K562 (cell line): ENCODE results near the gene SMIM22. TPM values are rescaled to one million over a fixed set of nuclear protein-coding genes. Genes with fewer than 3 reads are reported as not detected.

Experiments
- ATAC-seq: fragments of 200-7000 bp; cut with Tn5 transposase; 3 replicates; pipeline ENCODE4 v1.9.1; 2020; ENCODE audit warnings: moderate library complexity
- BruUV-seq: library from RNA; stranded (reverse); fragments of 400-500 nt; replicated peaks from 2 replicates; lab custom pipeline; 2021; lab: Mats Ljungman, UMichigan
- CTCF ChIA-PET: fragments of 300-600 bp; formaldehyde crosslinking; extraction: SDS; loops from one replicate; lab custom pipeline; 2021; ENCODE audit warnings: low intra/inter-chr PET ratio; lab: Yijun Ruan, JAX
- POLR2A ChIA-PET: fragments of 300-600, 350-650 bp; sonication (Branson Sonifier 250); formaldehyde crosslinking; extraction: SDS; loops from one replicate; lab custom pipeline; 2021; ENCODE audit warnings: antibody characterized with exemption, inconsistent platforms; lab: Yijun Ruan, JAX
- DNase-seq, 4 experiments: peaks; one replicate each; pipeline versions ENCODE4 v3.0.0 to v3.0.0-alpha.2; 2011 to 2018; ENCODE audit warnings: low spot score in 3 of 4, mixed read lengths in 3 of 4; ENCODE audit errors: extremely low read depth in 1 of 4
- FAIRE-seq: peaks from 2 replicates; lab custom pipeline; 2011; peaks lifted over from hg19 to GRCh38; lab: Jason Lieb, UNC
- H2AFZ ChIP-seq: 2 replicates; pipeline ENCODE4 v1.6.0; 2011; ENCODE audit warnings: low read depth, low read length, control low read depth, inconsistent platforms
- H3K27ac ChIP-seq: fragments of 200-600 bp; 3 replicates; pipeline ENCODE4 v1.8.0; 2011; ENCODE audit warnings: low read depth, mild to moderate bottlenecking, control low read depth, inconsistent platforms, low read length, moderate library complexity, mixed read lengths; ENCODE audit errors: extremely low read depth
- H3K27me3 ChIP-seq, 2 experiments: fragments of 300-600 bp in 1 of 2; 2 replicates in 1 of 2; 3 replicates in 1 of 2; pipeline versions ENCODE4 v1.6.0 to v1.8.0; 2011; ENCODE audit warnings: inconsistent platforms in 2 of 2, low read length in 2 of 2, mild to moderate bottlenecking in 1 of 2, mixed read lengths in 1 of 2, moderate library complexity in 1 of 2; ENCODE audit not compliant: control insufficient read depth in 2 of 2, insufficient read depth in 2 of 2
- H3K36me3 ChIP-seq: fragments of 300-600 bp; 3 replicates; pipeline ENCODE4 v1.8.0; 2011; ENCODE audit warnings: mild to moderate bottlenecking, low read length, inconsistent platforms; ENCODE audit not compliant: control insufficient read depth, insufficient read depth
- H3K4me1 ChIP-seq, 2 experiments: fragments of 200-600 bp in 1 of 2; replicated peaks in 1 of 2; 2 replicates in 1 of 2; 3 replicates in 1 of 2; pipeline versions ENCODE4 v1.5.1 to v1.8.0; 2011; ENCODE audit warnings: inconsistent platforms in 2 of 2, low read length in 2 of 2, mild to moderate bottlenecking in 1 of 2, mixed read lengths in 1 of 2, moderate library complexity in 1 of 2; ENCODE audit not compliant: control insufficient read depth in 2 of 2, insufficient read depth in 2 of 2
- H3K4me2 ChIP-seq: 2 replicates; pipeline ENCODE4 v1.6.1; 2011; ENCODE audit warnings: low read length, control low read depth, inconsistent platforms, mixed read lengths; ENCODE audit not compliant: insufficient read depth
- H3K4me3 ChIP-seq: fragments of 200-600 bp; sonication (generic), shearing (Covaris generic); 2 replicates; pipeline ENCODE4 v1.5.1; 2016; ENCODE audit warnings: control low read depth, inconsistent platforms
- H3K79me2 ChIP-seq: fragments of 200-600 bp; 3 replicates; pipeline ENCODE4 v1.8.0; 2011; ENCODE audit warnings: low read length, inconsistent platforms; ENCODE audit not compliant: control insufficient read depth, insufficient read depth
- H3K9ac ChIP-seq, 2 experiments: 2 replicates each; pipeline versions ENCODE4 v1.6.0 to v1.6.1; 2011; ENCODE audit warnings: low read depth in 2 of 2, low read length in 2 of 2, control low read depth in 1 of 2, inconsistent platforms in 1 of 2, mild to moderate bottlenecking in 1 of 2, mixed read lengths in 1 of 2; ENCODE audit not compliant: insufficient read depth in 1 of 2
- H3K9me1 ChIP-seq: one replicate; pipeline ENCODE4 v1.6.0; 2011; ENCODE audit warnings: inconsistent platforms, mild to moderate bottlenecking, low read length, moderate library complexity; ENCODE audit not compliant: control insufficient read depth, insufficient read depth
- H3K9me3 ChIP-seq: replicated peaks from 2 replicates; pipeline ENCODE4 v1.5.1; 2011; ENCODE audit warnings: low read depth, low read length, inconsistent platforms; ENCODE audit not compliant: control insufficient read depth, insufficient read depth
- H4K20me1 ChIP-seq: replicated peaks from 2 replicates; pipeline ENCODE4 v1.6.1; 2011; ENCODE audit warnings: low read length, inconsistent platforms, mixed read lengths; ENCODE audit not compliant: control insufficient read depth, insufficient read depth
- CEBPG ChIP-seq, 3 experiments: fragments of 200-800 bp in 1 of 3; sonication (Bioruptor generic) in 1 of 3; sonication (generic) in 1 of 3; formaldehyde crosslinking in 1 of 3; IDR thresholded peaks in 2 of 3; conservative IDR thresholded peaks in 1 of 3; 2 replicates each; pipeline versions ENCODE4 v1.6.1 to v1.8.0; 2016 to 2022; ENCODE audit warnings: missing compliant biosample characterization in 2 of 3, missing genetic modification characterization in 2 of 3, mild to moderate bottlenecking in 1 of 3, missing genetic modification reagents in 1 of 3
- EP400 ChIP-seq: fragments of 450-650 bp; IDR thresholded peaks from 2 replicates; pipeline ENCODE4 v1.6.1; 2017; ENCODE audit warnings: antibody characterized with exemption, mild to moderate bottlenecking, moderate library complexity
- HSF4 ChIP-seq: fragments of 250-450 bp; sonication (Bioruptor Pico); IDR thresholded peaks from 2 replicates; pipeline ENCODE4 v2.1.2; 2022; ENCODE audit warnings: mild to moderate bottlenecking, moderate library complexity, borderline replicate concordance
- MAFK ChIP-seq: IDR thresholded peaks from 2 replicates; pipeline ENCODE4 v1.6.1; 2011; ENCODE audit warnings: low read length, improper control_type of control experiment
- VEZF1 ChIP-seq: fragments of 200-800 bp; sonication (Bioruptor generic); IDR thresholded peaks from 2 replicates; pipeline ENCODE4 v1.6.1; 2017; ENCODE audit warnings: missing genetic modification characterization, missing compliant biosample characterization
- WGBS: fragments of 100-300 bp; shearing (Covaris generic); methylation state at CpG from one replicate; pipeline ENCODE4 v1.1.6; 2016; ENCODE audit warnings: low coverage, mixed read lengths; ENCODE audit not compliant: insufficient coverage; ENCODE audit errors: missing lambda C conversion rate; 5-methylcytosine and 5-hydroxymethylcytosine counted together
- in situ Hi-C: fragments of 300-500 bp; cut with MboI; formaldehyde crosslinking; loops from 4 replicates; pipeline ENCODE4 v1.15.0; 2018; ENCODE audit warnings: inconsistent platforms, mixed read lengths
- intact Hi-C: fragments of 100-400 bp; cut with micrococcal nuclease; formaldehyde crosslinking; loops from 2 replicates; pipeline ENCODE4 v1.14.2; 2022
- polyA plus RNA-seq, 8 experiments: library from polyadenylated mRNA; depleted of rRNA in 4 of 8; stranded (reverse) in 5 of 8; unstranded in 3 of 8; fragments of >200 nt; fragmentation: Nextera tagmentation in 2 of 8; fragmentation: Illumina TruSeq in 1 of 8; extraction: Ambion mirVana in 2 of 8; extraction: Trizol in 1 of 8; gene quantifications; 2 replicates each; pipeline versions ENCODE4 v1.2.1 to v1.2.3, GENCODE V29; 2011 to 2014; ENCODE audit warnings: inconsistent platforms in 1 of 8, missing spikeins in 1 of 8
- total RNA-seq, 7 experiments: library from RNA; depleted of rRNA in 6 of 7; stranded (reverse); fragments of >200 nt in 6 of 7; fragmentation: Illumina TruSeq in 2 of 7; extraction: Trizol in 2 of 7; gene quantifications; 2 replicates each; pipeline versions ENCODE4 v1.2.1 to v1.2.3, GENCODE V29; 2011 to 2021; ENCODE audit warnings: low replicate concordance in 1 of 7
- TF ChIP-seq, protein P1 (sequence below): IDR thresholded peaks from 2 replicates; pipeline ENCODE4 v1.6.1; 2016; ENCODE audit warnings: missing genetic modification characterization, missing compliant biosample characterization
- TF ChIP-seq, protein P2 (sequence below), 2 experiments: fragments of 450-650 bp in 1 of 2; sonication (generic) in 1 of 2; formaldehyde crosslinking in 1 of 2; IDR thresholded peaks in 1 of 2; conservative IDR thresholded peaks in 1 of 2; 2 replicates each; pipeline versions ENCODE4 v1.6.1 to v1.8.1; 2016 to 2023; ENCODE audit warnings: mild to moderate bottlenecking in 2 of 2, moderate library complexity in 2 of 2, inconsistent platforms in 1 of 2, missing genetic modification reagents in 1 of 2

Gene SMIM22
- total and polyA plus RNA-seq, 9 of the 15 experiments (the other 6 are each of a cell fraction or from before 2014, with no cell fraction given): not detected

GRCh38 chr16:4803401-4803844 is 8.3 kb downstream of the SMIM22 start:
- ChIA-PET POLR2A (interaction anchor here (0.6 to 2.6 kb wide), 7 partner anchors 10 to 102 kb away, joined by 3 to 9 read pairs (median 4); no protein-coding TSS in a partner anchor), CTCF (no interaction called here)
- Histone ChIP-seq H3K4me1 (peaks cover 35 to 62% of the 10 kb centered on the region in 2 experiments), H3K27me3 (no peaks in the 10 kb centered on the region), H3K9me3 (no peaks in the 10 kb centered on the region), H3K9me1 (no peaks in the 10 kb centered on the region), H3K27ac (peak overlapping the region; percentile 78; the same call in 2 of the 3 replicates), H3K4me3 (peak overlapping the region; percentile 89; the same call in 1 of the 2 replicates), H3K9ac (peak overlapping the region in 1 of 2 experiments; percentile 46; a peak in 2 of 4 replicates), H3K36me3 (peaks cover 51% of the 10 kb centered on the region), H4K20me1 (no peaks in the 10 kb centered on the region; the same call in 1 of the 2 replicates), H3K79me2 (peaks cover 6% of the 10 kb centered on the region; the same call in 2 of the 3 replicates), H3K4me2 (peak overlapping the region; percentile 12; the same call in 1 of the 2 replicates), H2AFZ (0 out of 2 replicates have a peak overlapping the region, but pooled peaks have one; percentile 61)
- BruUV-seq: no TSS peak
- 30% methylated on average over 8 of the region's 8 CpGs for WGBS
- intact Hi-C loops (loop anchor here (2.0 to 5.0 kb wide), 2 partner anchors 43 to 86 kb away; partner anchors contain the start of genes GLYR1 and UBN1), in situ Hi-C loops (no loop called here)
- DNase-seq (peak in 1 of 4 experiments; percentile 51), FAIRE-seq (peak; percentile 32), ATAC-seq (peak; percentile 4; the same call in 1 of the 3 replicates)
- no peak for TF ChIP-seq MAFK
- TF ChIP-seq CEBPG (CRISPR knock-in tag; IDR thresholded peaks at IDR 0.05): peak; percentile 63; the same call in 1 of the 2 replicates
- TF ChIP-seq CEBPG (tag; conservative IDR thresholded peaks at IDR 0.05 in 1 of 2, IDR thresholded peaks at IDR 0.05 in 1 of 2): no peak; a peak in 1 of 4 replicates
- TF ChIP-seq, protein P1, sequence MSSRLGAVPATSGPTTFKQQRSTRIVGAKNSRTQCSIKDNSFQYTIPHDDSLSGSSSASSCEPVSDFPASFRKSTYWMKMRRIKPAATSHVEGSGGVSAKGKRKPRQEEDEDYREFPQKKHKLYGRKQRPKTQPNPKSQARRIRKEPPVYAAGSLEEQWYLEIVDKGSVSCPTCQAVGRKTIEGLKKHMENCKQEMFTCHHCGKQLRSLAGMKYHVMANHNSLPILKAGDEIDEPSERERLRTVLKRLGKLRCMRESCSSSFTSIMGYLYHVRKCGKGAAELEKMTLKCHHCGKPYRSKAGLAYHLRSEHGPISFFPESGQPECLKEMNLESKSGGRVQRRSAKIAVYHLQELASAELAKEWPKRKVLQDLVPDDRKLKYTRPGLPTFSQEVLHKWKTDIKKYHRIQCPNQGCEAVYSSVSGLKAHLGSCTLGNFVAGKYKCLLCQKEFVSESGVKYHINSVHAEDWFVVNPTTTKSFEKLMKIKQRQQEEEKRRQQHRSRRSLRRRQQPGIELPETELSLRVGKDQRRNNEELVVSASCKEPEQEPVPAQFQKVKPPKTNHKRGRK (tag): peak; percentile 28; the same call in 1 of the 2 replicates
- peak; percentile 16; the same call in 1 of the 2 replicates for TF ChIP-seq VEZF1 (CRISPR knock-in tag)
- TF ChIP-seq, protein P2, sequence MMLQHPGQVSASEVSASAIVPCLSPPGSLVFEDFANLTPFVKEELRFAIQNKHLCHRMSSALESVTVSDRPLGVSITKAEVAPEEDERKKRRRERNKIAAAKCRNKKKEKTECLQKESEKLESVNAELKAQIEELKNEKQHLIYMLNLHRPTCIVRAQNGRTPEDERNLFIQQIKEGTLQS (IDR thresholded peaks at IDR 0.05): peak; percentile 51; the same call in 1 of the 2 replicates
- TF ChIP-seq, protein P2 (CRISPR knock-in tag; conservative IDR thresholded peaks at IDR 0.05): no peak
- TF ChIP-seq EP400: 0 out of 2 replicates have a peak, but pooled peaks have one; percentile 23
- no peak for TF ChIP-seq HSF4 (CRISPR knock-in tag)
